Mucosa of stomach (tissue), 1 donor: Measurements from ENCODE around the gene LSR.

ENCODE experiments used
- H3K27me3 ChIP-seq: one replicate; pipeline ENCODE4 v1.7.0; 2013; ENCODE audit warnings: mild to moderate bottlenecking, low read length; ENCODE audit not compliant: control insufficient read depth, insufficient read depth
- H3K36me3 ChIP-seq: one replicate; pipeline ENCODE4 v1.7.0; 2013; ENCODE audit warnings: low read length; ENCODE audit not compliant: control insufficient read depth, insufficient read depth
- H3K4me1 ChIP-seq: one replicate; pipeline ENCODE4 v1.7.0; 2013; ENCODE audit warnings: mild to moderate bottlenecking, low read length; ENCODE audit not compliant: control insufficient read depth, insufficient read depth
- H3K4me3 ChIP-seq: one replicate; pipeline ENCODE4 v1.7.0; 2013; ENCODE audit warnings: low read length
- H3K9ac ChIP-seq: one replicate; pipeline ENCODE4 v1.7.0; 2013; ENCODE audit warnings: mild to moderate bottlenecking, low read length, moderate library complexity
- H3K9me3 ChIP-seq: one replicate; pipeline ENCODE4 v1.7.0; 2013; ENCODE audit warnings: mild to moderate bottlenecking, low read length, moderate library complexity; ENCODE audit not compliant: control insufficient read depth
- donor health status: Pancreatic carcinoma.

The LSR gene

GRCh38 chr19:35296644-35297514, 48.1 kb downstream of the LSR start:
- Histone ChIP-seq H3K9me3 (no peaks in the 10 kb centered on the region), H3K4me1 (no peaks in the 10 kb centered on the region), H3K9ac (no peak overlapping the region), H3K36me3 (no peaks in the 10 kb centered on the region), H3K4me3 (no peak overlapping the region), H3K27me3 (peaks cover 29% of the 10 kb centered on the region)

GRCh38 chr19:35297515-35297848, 48.7 kb downstream of the LSR start:
- Histone ChIP-seq H3K36me3 (no peaks in the 10 kb centered on the region), H3K9ac (no peak overlapping the region), H3K4me1 (no peaks in the 10 kb centered on the region), H3K27me3 (peaks cover 29% of the 10 kb centered on the region), H3K4me3 (no peak overlapping the region), H3K9me3 (no peaks in the 10 kb centered on the region)

GRCh38 chr19:35297922-35298321, 49.1 kb downstream of the LSR start:
- Histone ChIP-seq H3K9ac (no peak overlapping the region), H3K36me3 (no peaks in the 10 kb centered on the region), H3K4me3 (no peak overlapping the region), H3K27me3 (peaks cover 28% of the 10 kb centered on the region), H3K4me1 (no peaks in the 10 kb centered on the region), H3K9me3 (no peaks in the 10 kb centered on the region)

- H3K9ac ChIP-seq, result no peak overlapping the region
- no peaks in the 10 kb centered on the region for H3K9me3 ChIP-seq
- H3K27me3 ChIP-seq, result peaks cover 22% of the 10 kb centered on the region
- H3K4me3 ChIP-seq, result no peak overlapping the region
- H3K36me3 ChIP-seq, result no peaks in the 10 kb centered on the region
- no peaks in the 10 kb centered on the region for H3K4me1 ChIP-seq
Observed at GRCh38 chr19:35298561-35298972, 49.8 kb downstream of the LSR start.

- Histone ChIP-seq H3K27me3 (peaks cover 19% of the 10 kb centered on the region), H3K4me3 (no peak overlapping the region), H3K4me1 (no peaks in the 10 kb centered on the region), H3K36me3 (no peaks in the 10 kb centered on the region), H3K9ac (no peak overlapping the region), H3K9me3 (no peaks in the 10 kb centered on the region)
Observed at GRCh38 chr19:35299523-35300338, 50.9 kb downstream of the LSR start.

GRCh38 chr19:35300339-35300649, 51.5 kb downstream of the LSR start:
- Histone ChIP-seq H3K27me3 (peaks cover 19% of the 10 kb centered on the region), H3K9me3 (no peaks in the 10 kb centered on the region), H3K4me3 (no peak overlapping the region), H3K36me3 (no peaks in the 10 kb centered on the region), H3K9ac (no peak overlapping the region), H3K4me1 (no peaks in the 10 kb centered on the region)

- H3K27me3 ChIP-seq, result peaks cover 19% of the 10 kb centered on the region
- H3K36me3 ChIP-seq, result no peaks in the 10 kb centered on the region
- H3K4me1 ChIP-seq, result no peaks in the 10 kb centered on the region
- H3K4me3 ChIP-seq, result no peak overlapping the region
- H3K9me3 ChIP-seq, result no peaks in the 10 kb centered on the region
- no peak overlapping the region for H3K9ac ChIP-seq
Observed at GRCh38 chr19:35301961-35302360, 53.2 kb downstream of the LSR start.

- H3K27me3 ChIP-seq, result peaks cover 16% of the 10 kb centered on the region
Observed at GRCh38 chr19:35302446-35302845, 53.6 kb downstream of the LSR start.

GRCh38 chr19:35303357-35303915, 54.6 kb downstream of the LSR start:
- Histone ChIP-seq H3K36me3 (no peaks in the 10 kb centered on the region), H3K9ac (no peak overlapping the region), H3K27me3 (peaks cover 8% of the 10 kb centered on the region), H3K4me1 (no peaks in the 10 kb centered on the region), H3K9me3 (no peaks in the 10 kb centered on the region), H3K4me3 (no peak overlapping the region)

More at GRCh38 chr19:35302446-35302845, 53.6 kb downstream of the LSR start:
- H3K4me3 ChIP-seq, result no peak overlapping the region
- H3K9me3 ChIP-seq, result no peaks in the 10 kb centered on the region
- H3K9ac ChIP-seq, result no peak overlapping the region
- H3K36me3 ChIP-seq, result no peaks in the 10 kb centered on the region
- no peaks in the 10 kb centered on the region for H3K4me1 ChIP-seq

GRCh38 chr19:35304036-35304435, 55.2 kb downstream of the LSR start:
- H3K36me3 ChIP-seq, result no peaks in the 10 kb centered on the region
- H3K9me3 ChIP-seq, result no peaks in the 10 kb centered on the region
- no peaks in the 10 kb centered on the region for H3K4me1 ChIP-seq
- no peak overlapping the region for H3K4me3 ChIP-seq
- no peak overlapping the region for H3K9ac ChIP-seq
- peaks cover 5% of the 10 kb centered on the region for H3K27me3 ChIP-seq

GRCh38 chr19:35305181-35305580, 56.4 kb downstream of the LSR start:
- Histone ChIP-seq H3K27me3 (peaks cover 5% of the 10 kb centered on the region), H3K36me3 (no peaks in the 10 kb centered on the region), H3K4me1 (no peaks in the 10 kb centered on the region), H3K9me3 (no peaks in the 10 kb centered on the region), H3K4me3 (no peak overlapping the region), H3K9ac (no peak overlapping the region)
